Muscle layer of duodenum (tissue), 2 donors: ENCODE results near the gene FOLR2.

ENCODE experiments used
- H3K27ac ChIP-seq: one replicate; pipeline ENCODE4 v1.7.0; 2013; ENCODE audit warnings: mild to moderate bottlenecking, low read length
- H3K27me3 ChIP-seq: one replicate; pipeline ENCODE4 v1.7.0; 2013; ENCODE audit warnings: low read depth, mild to moderate bottlenecking, control low read depth, low read length
- H3K36me3 ChIP-seq, 2 donors: one replicate each; pipeline ENCODE4 v1.7.0; 2013; ENCODE audit warnings: low read length in 2 of 2, control low read depth in 1 of 2, mild to moderate bottlenecking in 1 of 2; ENCODE audit not compliant: insufficient read depth in 2 of 2, control insufficient read depth in 1 of 2
- H3K4me1 ChIP-seq, 2 donors: one replicate each; pipeline ENCODE4 v1.7.0; 2013; ENCODE audit warnings: low read length in 2 of 2, mild to moderate bottlenecking in 2 of 2, control low read depth in 1 of 2, moderate library complexity in 1 of 2; ENCODE audit not compliant: insufficient read depth in 2 of 2, control insufficient read depth in 1 of 2
- H3K4me3 ChIP-seq, 2 donors: one replicate each; pipeline ENCODE4 v1.7.0; 2013; ENCODE audit warnings: low read length in 2 of 2, low read depth in 1 of 2, mild to moderate bottlenecking in 1 of 2
- H3K9me3 ChIP-seq, 2 donors: one replicate each; pipeline ENCODE4 v1.7.0; 2013; ENCODE audit warnings: low read length in 2 of 2, control low read depth in 1 of 2, mild to moderate bottlenecking in 1 of 2; ENCODE audit not compliant: control insufficient read depth in 1 of 2
- donor health status: healthy.

The FOLR2 gene

DNA sequence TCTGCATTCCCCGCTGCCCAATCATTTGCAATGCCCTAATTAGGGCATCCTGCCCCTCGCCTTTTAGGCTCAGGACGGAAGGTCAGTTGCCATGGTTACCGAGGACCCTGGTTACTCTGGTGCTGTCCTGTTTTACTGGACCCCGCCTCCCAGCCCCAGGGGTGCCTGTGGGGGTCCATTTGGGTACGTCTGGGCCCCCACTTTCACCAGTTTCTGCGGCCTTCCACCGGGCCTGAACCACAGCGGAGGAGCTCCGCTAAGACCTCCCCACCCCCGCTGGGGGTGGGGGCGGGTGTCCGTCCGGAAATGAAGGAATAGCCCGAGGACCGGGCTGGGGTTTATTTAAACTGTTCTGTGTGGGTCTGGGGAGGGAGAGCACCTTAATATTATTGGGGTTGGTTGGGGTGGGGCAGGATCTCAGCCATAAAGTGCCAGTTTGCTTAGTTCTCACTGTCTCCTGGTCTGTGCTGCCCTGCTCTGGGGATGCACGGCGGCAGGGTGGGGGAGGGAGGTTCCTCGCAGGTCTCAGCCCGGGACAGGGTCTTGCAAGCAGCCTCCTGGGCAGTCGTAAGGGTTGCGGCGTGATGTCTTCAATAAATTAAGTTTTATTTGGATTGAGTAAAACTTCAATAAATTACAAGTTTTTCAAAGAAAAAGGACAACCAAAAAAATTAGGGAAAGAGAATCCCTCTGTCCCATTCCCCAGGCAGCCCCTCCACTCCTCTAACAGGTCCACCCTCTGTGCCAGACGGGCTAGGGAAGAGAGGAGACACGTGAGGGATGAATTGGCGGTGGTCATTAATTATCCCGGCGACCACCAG lies 22.1 kb downstream of the FOLR2 start:
- H3K4me1 ChIP-seq = peaks cover 3 to 62% of the 10 kb centered on the region in 2 donors
- no peak overlapping the region for H3K4me3 ChIP-seq
- H3K36me3 ChIP-seq = peaks cover 24 to 38% of the 10 kb centered on the region in 2 donors
- H3K27ac ChIP-seq = no peak overlapping the region
- peaks cover 16% of the 10 kb centered on the region for H3K27me3 ChIP-seq
- H3K9me3 ChIP-seq = no peaks in the 10 kb centered on the region

DNA sequence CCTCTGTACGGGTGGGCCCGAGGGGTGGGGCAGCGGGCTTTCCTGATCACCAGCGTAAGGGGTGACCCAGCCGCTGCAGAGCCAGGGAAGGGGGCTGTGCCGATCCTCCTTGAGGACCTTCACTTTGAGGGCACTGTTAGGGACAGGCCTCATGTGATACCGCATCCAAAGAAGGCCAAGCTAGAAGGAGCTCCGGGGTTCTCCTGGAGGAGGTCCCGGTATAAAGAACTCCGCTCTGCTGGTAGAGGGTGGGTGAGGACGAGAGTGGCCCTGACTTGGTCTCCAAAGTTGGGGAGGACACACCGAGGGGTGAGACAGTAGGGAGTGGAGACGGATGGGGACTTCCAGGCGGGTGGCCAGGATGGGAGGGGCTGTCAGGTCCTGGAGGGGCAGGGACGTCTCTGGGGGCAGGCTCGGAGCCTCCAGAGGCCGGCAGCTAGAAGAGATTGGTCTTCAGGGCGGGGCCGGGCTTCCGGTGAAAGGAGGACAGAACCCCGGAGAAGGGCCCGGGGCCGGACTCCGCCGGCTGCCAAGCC lies 22.8 kb downstream of the FOLR2 start:
- peaks cover 20% of the 10 kb centered on the region for H3K27me3 ChIP-seq
- H3K4me3 ChIP-seq = peak overlapping the region; percentile 23 to 51
- peaks cover 17 to 31% of the 10 kb centered on the region in 2 donors for H3K36me3 ChIP-seq
- H3K9me3 ChIP-seq = no peaks in the 10 kb centered on the region
- peaks cover 3 to 66% of the 10 kb centered on the region in 2 donors for H3K4me1 ChIP-seq
- H3K27ac ChIP-seq = no peak overlapping the region

DNA sequence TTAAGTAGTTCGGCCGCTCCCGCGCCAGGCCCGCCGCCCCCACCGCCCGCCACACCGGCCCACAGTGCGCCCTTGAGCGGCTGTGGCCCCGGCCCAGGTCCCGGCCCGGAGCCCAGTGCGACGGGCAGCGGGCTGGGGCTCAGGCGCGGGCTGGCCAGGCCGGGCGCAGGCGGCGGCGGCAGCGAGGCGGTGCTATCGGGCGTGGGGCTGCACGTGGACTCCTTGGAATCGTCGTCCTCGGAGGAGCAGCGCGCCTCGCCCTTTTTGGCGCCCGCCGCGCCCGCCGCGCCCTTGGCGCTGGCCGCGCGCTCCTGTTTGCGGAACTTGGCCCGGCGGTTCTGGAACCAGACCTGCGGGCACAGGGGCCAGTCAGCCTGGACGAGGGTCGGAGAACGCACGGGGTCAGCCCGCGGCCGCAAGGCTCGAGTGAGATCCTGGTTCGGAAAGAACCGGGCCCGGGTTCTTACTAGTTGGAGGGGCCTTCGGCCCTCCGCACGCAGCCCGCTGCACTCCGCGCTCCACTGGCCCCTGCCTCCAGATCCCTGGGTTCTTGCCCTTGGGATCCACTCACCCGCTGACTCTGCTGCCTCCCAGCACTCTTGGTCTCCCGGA lies 23.4 kb downstream of the FOLR2 start:
- peaks cover 3 to 70% of the 10 kb centered on the region in 2 donors for H3K4me1 ChIP-seq

GRCh38 chr11:72240461-72241290 lies 24.1 kb downstream of the FOLR2 start:
- Histone ChIP-seq H3K4me1 (peaks cover 3 to 62% of the 10 kb centered on the region in 2 donors), H3K36me3 (peaks cover 11 to 19% of the 10 kb centered on the region in 2 donors), H3K9me3 (no peaks in the 10 kb centered on the region), H3K4me3 (peak overlapping the region in 1 of 2 donors; percentile 51), H3K27ac (no peak overlapping the region), H3K27me3 (peaks cover 33% of the 10 kb centered on the region)

More for the DNA sequence above, 23.4 kb downstream of the FOLR2 start:
- H3K9me3 ChIP-seq = no peaks in the 10 kb centered on the region
- H3K27me3 ChIP-seq = peaks cover 26% of the 10 kb centered on the region
- H3K36me3 ChIP-seq = peaks cover 15 to 26% of the 10 kb centered on the region in 2 donors
- H3K27ac ChIP-seq = no peak overlapping the region
- H3K4me3 ChIP-seq = peak overlapping the region in 1 of 2 donors; percentile 51

GRCh38 chr11:72241291-72241781 lies 24.7 kb downstream of the FOLR2 start:
- Histone ChIP-seq H3K27me3 (peaks cover 40% of the 10 kb centered on the region), H3K4me1 (peaks cover 3 to 56% of the 10 kb centered on the region in 2 donors), H3K9me3 (no peaks in the 10 kb centered on the region), H3K27ac (no peak overlapping the region), H3K36me3 (peaks cover 7 to 12% of the 10 kb centered on the region in 2 donors), H3K4me3 (no peak overlapping the region)

DNA sequence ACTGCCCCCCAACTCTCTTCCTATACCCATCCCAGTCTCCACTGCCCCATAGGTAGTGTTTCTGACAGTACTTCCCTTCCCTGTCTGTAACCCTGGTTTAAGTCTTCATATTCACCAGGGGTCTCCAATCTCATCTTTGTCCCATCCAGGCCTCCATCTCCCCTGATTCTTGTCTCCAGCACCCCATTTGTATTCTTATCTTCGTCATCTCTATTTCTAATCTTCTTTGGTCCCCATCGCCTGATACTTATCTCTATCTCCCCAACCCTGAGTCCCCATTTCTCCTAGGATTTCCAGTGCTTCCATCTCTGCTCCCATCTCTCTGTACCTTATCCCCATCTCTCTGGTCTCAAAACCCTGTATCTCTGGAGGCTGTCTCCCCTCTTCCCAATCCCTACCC lies 25.5 kb downstream of the FOLR2 start:
- Histone ChIP-seq H3K27ac (no peak overlapping the region), H3K4me3 (no peak overlapping the region), H3K4me1 (peaks cover 3 to 48% of the 10 kb centered on the region in 2 donors), H3K9me3 (no peaks in the 10 kb centered on the region), H3K36me3 (peaks cover under 1 to 4% of the 10 kb centered on the region in 2 donors), H3K27me3 (peaks cover 44% of the 10 kb centered on the region)

DNA sequence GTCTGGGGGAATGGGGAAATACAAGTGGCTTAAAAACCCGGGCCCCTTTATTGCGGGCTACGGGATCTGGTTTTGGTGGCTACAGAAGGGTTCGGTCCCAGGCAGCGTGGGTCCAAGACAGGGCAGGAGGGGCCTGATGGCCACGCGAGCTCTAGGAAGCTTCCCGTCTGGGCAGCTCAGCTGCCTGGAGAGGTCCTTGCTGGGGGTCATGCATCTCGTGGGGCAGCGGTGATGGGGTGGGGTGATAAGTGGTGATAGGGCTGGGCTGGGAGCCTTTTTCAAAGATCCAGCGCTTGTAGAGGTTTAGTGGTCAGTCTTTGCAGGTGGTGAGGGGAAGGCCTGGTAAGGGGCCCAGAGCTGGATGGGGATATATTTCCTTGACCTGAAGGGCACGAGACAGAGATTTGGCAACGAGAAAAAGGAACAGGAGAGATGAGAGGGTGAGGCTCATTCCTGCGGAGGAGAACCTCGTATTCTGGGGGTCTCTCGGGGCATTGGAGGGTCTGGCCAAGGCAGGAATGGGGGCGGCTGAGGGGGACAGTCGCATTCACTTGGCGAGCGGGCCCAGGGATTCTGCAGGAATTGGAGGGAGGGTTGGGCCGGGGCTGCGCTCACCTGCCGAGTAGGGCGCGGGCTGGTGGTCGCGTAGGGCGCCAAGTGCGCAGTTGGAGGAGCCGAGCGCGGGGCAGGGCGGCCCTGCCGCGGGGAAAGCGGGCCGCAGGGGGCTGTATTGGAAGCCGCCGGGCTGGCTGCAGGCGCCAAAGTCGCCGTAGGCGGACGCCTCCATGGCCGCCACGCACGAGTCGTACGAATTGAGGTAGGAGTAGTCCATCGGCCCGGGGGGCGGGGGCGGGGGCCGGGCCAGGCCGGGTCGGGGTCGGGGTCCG lies 26.8 kb downstream of the FOLR2 start:
- Histone ChIP-seq H3K27me3 (peaks cover 46% of the 10 kb centered on the region), H3K4me3 (no peak overlapping the region), H3K27ac (no peak overlapping the region), H3K4me1 (peaks cover 3 to 35% of the 10 kb centered on the region in 2 donors), H3K36me3 (no peaks in the 10 kb centered on the region), H3K9me3 (no peaks in the 10 kb centered on the region)

- H3K27ac ChIP-seq = no peak within 1 kb of the TSS
- H3K4me1 ChIP-seq = peaks cover 3 to 29% of the 10 kb centered on the region in 2 donors
- peaks cover 51% of the 10 kb centered on the region for H3K27me3 ChIP-seq
- H3K36me3 ChIP-seq = no peaks in the 10 kb centered on the region
- no peaks in the 10 kb centered on the region for H3K9me3 ChIP-seq
- H3K4me3 ChIP-seq = peak within 1 kb of the TSS in 1 of 2 donors; percentile 19
Observed at GRCh38 chr11:72244060-72244360, 27.4 kb downstream of the FOLR2 start, which contains the start of gene PHOX2A. Gene PHOX2A (minus strand): TSS chr11:72244176. CDS start chr11:72244004, 172 bp downstream.

DNA sequence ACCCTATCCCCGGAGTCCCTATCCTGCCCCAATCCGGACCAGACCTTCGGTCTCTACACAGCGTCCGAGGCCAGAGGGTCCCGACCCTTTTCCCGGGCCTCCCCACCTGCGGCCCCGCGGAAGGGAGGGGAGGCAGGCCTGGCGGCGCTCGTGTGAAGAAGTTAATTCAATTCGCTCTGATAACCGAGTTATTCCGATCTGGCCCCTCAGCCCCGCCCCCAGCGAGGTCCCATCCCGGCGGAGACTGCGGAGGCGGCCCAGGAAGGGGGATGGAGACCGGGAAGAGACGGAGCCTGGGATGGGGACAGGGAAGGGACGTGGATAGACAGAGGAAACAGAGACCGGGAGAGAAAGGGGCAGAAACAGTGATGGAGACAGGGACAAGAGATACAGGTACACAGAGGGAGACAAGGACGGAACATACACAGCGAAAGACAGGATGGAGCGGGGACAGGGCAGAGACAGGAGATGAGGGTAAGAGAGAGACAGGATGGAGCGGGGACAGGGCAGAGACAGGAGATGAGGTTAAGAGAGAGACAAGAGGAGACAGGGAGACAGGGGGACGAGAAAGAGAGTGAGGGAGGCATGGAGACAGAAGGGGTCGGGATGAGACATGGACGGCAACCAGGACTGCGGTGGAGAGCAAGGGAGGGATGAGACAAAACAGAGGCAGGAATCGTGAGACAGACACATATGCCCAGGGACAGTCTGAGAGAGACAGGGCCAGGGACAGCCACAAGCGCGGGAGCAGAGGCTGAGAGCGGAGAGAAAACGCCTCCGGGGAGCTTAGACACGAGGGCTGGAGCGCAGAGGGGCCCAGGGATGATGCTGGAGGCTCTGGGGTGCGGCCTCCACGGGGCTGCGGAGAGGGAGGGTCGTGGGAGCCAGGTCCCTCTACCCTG lies 28.0 kb downstream of the FOLR2 start:
- peak overlapping the region in 1 of 2 donors; percentile 19 for H3K4me3 ChIP-seq
- H3K36me3 ChIP-seq = no peaks in the 10 kb centered on the region
- H3K27ac ChIP-seq = no peak overlapping the region
- H3K4me1 ChIP-seq = peaks cover 0 to 23% of the 10 kb centered on the region in 2 donors
- no peaks in the 10 kb centered on the region for H3K9me3 ChIP-seq
- H3K27me3 ChIP-seq = peaks cover 53% of the 10 kb centered on the region
